ENCODE data around the gene RNF125.

Gene RNF125

GRCh38 chr18:32112826-32113225 lies 94.2 kb downstream of the RNF125 start:
- Histone ChIP-seq H3K4me2 (ENCODE audit: insufficient read depth, low read length) (no peak overlapping the region), H3K4me1 (ENCODE audit: insufficient read depth, low read length) (no peaks in the 10 kb centered on the region), H3K9me3 (ENCODE audit: insufficient read depth, low read length, severe bottlenecking) (no peaks in the 10 kb centered on the region), H3K36me3 (ENCODE audit: insufficient read depth, low read length) (peaks cover 80% of the 10 kb centered on the region), H3K79me2 (ENCODE audit: insufficient read depth, low read length) (peaks cover 100% of the 10 kb centered on the region), H3K27ac (ENCODE audit: low read length) (no peak overlapping the region), H3K4me3 (ENCODE audit: low read depth in 1 of 2, low read length in 2 of 2) (no peak overlapping the region), H3K9ac (ENCODE audit: low read depth, low read length) (no peak overlapping the region), H2AFZ (ENCODE audit: low read depth, low read length) (no peak overlapping the region), H3K27me3 (ENCODE audit: insufficient read depth, low read length, poor library complexity) (no peaks in the 10 kb centered on the region), H4K20me1 (ENCODE audit: insufficient read depth, low read length) (peaks cover 57% of the 10 kb centered on the region)
- ATAC-seq (ENCODE audit: insufficient read depth, low read depth), result no peak
- no peak for DNase-seq
- TF ChIP-seq, protein P1, sequence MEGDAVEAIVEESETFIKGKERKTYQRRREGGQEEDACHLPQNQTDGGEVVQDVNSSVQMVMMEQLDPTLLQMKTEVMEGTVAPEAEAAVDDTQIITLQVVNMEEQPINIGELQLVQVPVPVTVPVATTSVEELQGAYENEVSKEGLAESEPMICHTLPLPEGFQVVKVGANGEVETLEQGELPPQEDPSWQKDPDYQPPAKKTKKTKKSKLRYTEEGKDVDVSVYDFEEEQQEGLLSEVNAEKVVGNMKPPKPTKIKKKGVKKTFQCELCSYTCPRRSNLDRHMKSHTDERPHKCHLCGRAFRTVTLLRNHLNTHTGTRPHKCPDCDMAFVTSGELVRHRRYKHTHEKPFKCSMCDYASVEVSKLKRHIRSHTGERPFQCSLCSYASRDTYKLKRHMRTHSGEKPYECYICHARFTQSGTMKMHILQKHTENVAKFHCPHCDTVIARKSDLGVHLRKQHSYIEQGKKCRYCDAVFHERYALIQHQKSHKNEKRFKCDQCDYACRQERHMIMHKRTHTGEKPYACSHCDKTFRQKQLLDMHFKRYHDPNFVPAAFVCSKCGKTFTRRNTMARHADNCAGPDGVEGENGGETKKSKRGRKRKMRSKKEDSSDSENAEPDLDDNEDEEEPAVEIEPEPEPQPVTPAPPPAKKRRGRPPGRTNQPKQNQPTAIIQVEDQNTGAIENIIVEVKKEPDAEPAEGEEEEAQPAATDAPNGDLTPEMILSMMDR (IDR thresholded peaks at IDR 0.05; ENCODE audit: borderline replicate concordance, extremely low read depth, low read length, poor library complexity, severe bottlenecking), result no peak
- no peak for TF ChIP-seq EZH2 (IDR thresholded peaks at IDR 0.05; ENCODE audit: borderline replicate concordance, low read depth, low read length, severe bottlenecking)

GRCh38 chr18:32114293-32114942 lies 95.8 kb downstream of the RNF125 start:
- H3K27ac ChIP-seq (ENCODE audit: low read length), result no peak overlapping the region
- no peak overlapping the region for H2AFZ ChIP-seq (ENCODE audit: low read depth, low read length)
- TF ChIP-seq, protein P1 (IDR thresholded peaks at IDR 0.05; ENCODE audit: borderline replicate concordance, extremely low read depth, low read length, poor library complexity, severe bottlenecking), result no peak
- no peak for TF ChIP-seq EZH2 (IDR thresholded peaks at IDR 0.05; ENCODE audit: borderline replicate concordance, low read depth, low read length, severe bottlenecking)
- no peak overlapping the region for H3K9ac ChIP-seq (ENCODE audit: low read depth, low read length)
- H4K20me1 ChIP-seq (ENCODE audit: insufficient read depth, low read length), result peaks cover 44% of the 10 kb centered on the region
- no peak overlapping the region for H3K4me3 ChIP-seq (ENCODE audit: low read depth in 1 of 2, low read length in 2 of 2)
- H3K9me3 ChIP-seq (ENCODE audit: insufficient read depth, low read length, severe bottlenecking), result no peaks in the 10 kb centered on the region
- H3K27me3 ChIP-seq (ENCODE audit: insufficient read depth, low read length, poor library complexity), result no peaks in the 10 kb centered on the region
- no peak for DNase-seq
- ATAC-seq (ENCODE audit: insufficient read depth, low read depth), result no peak
- H3K4me1 ChIP-seq (ENCODE audit: insufficient read depth, low read length), result no peaks in the 10 kb centered on the region
- H3K79me2 ChIP-seq (ENCODE audit: insufficient read depth, low read length), result peaks cover 96% of the 10 kb centered on the region
- no peak overlapping the region for H3K4me2 ChIP-seq (ENCODE audit: insufficient read depth, low read length)
- H3K36me3 ChIP-seq (ENCODE audit: insufficient read depth, low read length), result peaks cover 79% of the 10 kb centered on the region

DNA sequence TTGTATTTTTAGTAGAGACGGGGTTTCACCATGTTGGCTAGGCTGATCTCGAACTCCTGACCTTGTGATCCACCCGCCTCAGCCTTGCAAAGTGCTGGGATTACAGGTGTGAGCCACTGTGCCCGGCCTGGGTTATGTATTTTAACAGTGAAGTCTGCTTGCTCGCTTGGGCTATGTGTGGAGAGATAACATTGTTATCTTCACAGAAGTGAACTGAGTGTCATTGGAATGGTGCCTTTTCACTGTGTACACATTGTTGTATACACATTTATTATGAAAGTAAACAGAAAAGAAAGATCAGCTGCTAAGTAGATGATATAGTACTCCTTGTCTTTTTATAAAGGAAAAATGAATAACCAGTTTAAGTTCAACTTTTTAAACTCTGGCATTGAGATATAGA lies 103.4 kb downstream of the RNF125 start:
- no peak overlapping the region for H3K4me3 ChIP-seq (ENCODE audit: low read depth in 1 of 2, low read length in 2 of 2)
- peaks cover 44% of the 10 kb centered on the region for H3K79me2 ChIP-seq (ENCODE audit: insufficient read depth, low read length)
- H3K9me3 ChIP-seq (ENCODE audit: insufficient read depth, low read length, severe bottlenecking), result no peaks in the 10 kb centered on the region
- peaks cover 81% of the 10 kb centered on the region; the same call in 1 of the 2 replicates for H3K36me3 ChIP-seq (ENCODE audit: insufficient read depth, low read length)
- H3K4me1 ChIP-seq (ENCODE audit: insufficient read depth, low read length), result no peaks in the 10 kb centered on the region
- no peak for TF ChIP-seq EZH2 (IDR thresholded peaks at IDR 0.05; ENCODE audit: borderline replicate concordance, low read depth, low read length, severe bottlenecking)
- TF ChIP-seq, protein P1 (IDR thresholded peaks at IDR 0.05; ENCODE audit: borderline replicate concordance, extremely low read depth, low read length, poor library complexity, severe bottlenecking), result no peak
- H3K27ac ChIP-seq (ENCODE audit: low read length), result no peak overlapping the region
- ATAC-seq (ENCODE audit: insufficient read depth, low read depth) (no peak), DNase-seq (no peak)
- no peak overlapping the region for H2AFZ ChIP-seq (ENCODE audit: low read depth, low read length)
- H3K27me3 ChIP-seq (ENCODE audit: insufficient read depth, low read length, poor library complexity), result no peaks in the 10 kb centered on the region
- H4K20me1 ChIP-seq (ENCODE audit: insufficient read depth, low read length), result peaks cover 3% of the 10 kb centered on the region; the same call in 1 of the 2 replicates
- H3K9ac ChIP-seq (ENCODE audit: low read depth, low read length), result no peak overlapping the region
- no peak overlapping the region for H3K4me2 ChIP-seq (ENCODE audit: insufficient read depth, low read length)
